HEK293T (cell line): Measurements from ENCODE around the gene NOA1.

ENCODE experiments used
- FOXM1 ChIP-seq: fragments of 450-650 bp; IDR thresholded peaks from 2 replicates; pipeline ENCODE4 v1.6.1; 2017; ENCODE audit warnings: mild to moderate bottlenecking, borderline replicate concordance
- NFRKB ChIP-seq: fragments of 450-650 bp; IDR thresholded peaks from 2 replicates; pipeline ENCODE4 v1.6.1; 2016; ENCODE audit warnings: mild to moderate bottlenecking, moderate library complexity
- SP1 ChIP-seq: fragments of 450-650 bp; IDR thresholded peaks from 2 replicates; pipeline ENCODE4 v1.6.1; 2017

- TF ChIP-seq FOXM1 (no peak), SP1 (no peak), NFRKB (no peak)
These were observed 40.1 kb downstream of the NOA1 start for GRCh38 chr4:56937262-56937661.
